PC-3 (cell line): ENCODE data around the gene PRKN.

ENCODE experiments used
- CTCF ChIP-seq: fragments of 300-600 bp; sonication (generic); conservative IDR thresholded peaks from 2 replicates; pipeline ENCODE4 v1.5.1; 2017; ENCODE audit warnings: antibody characterized with exemption, low read depth, mild to moderate bottlenecking, low read length
- EZH2 ChIP-seq: fragments of 300-600 bp; sonication (generic); IDR thresholded peaks from one replicate; pipeline ENCODE4 v1.6.1; 2017; ENCODE audit warnings: antibody characterized with exemption, mild to moderate bottlenecking, low read length; ENCODE audit not compliant: unreplicated experiment
- EZH2phosphoT487 ChIP-seq: fragments of 300-600 bp; sonication (generic); IDR thresholded peaks from 2 replicates; pipeline ENCODE4 v1.6.1; 2018; ENCODE audit warnings: mild to moderate bottlenecking, antibody characterized with exemption, low read length, borderline replicate concordance

GRCh38 chr6:161732594-161732993 is 995.0 kb downstream of the PRKN start:
- no peak for TF ChIP-seq CTCF
- TF ChIP-seq EZH2 = no peak
- TF ChIP-seq EZH2phosphoT487 = no peak
